ENCODE data around the gene SDK1. TPM values are rescaled to one million over a fixed set of nuclear protein-coding genes. Genes with fewer than 3 reads are reported as not detected.
A peak's percentile ranks its signal among the peaks of the same experiment; 100 is the strongest.

The SDK1 gene
- total and polyA plus RNA-seq, 8 donors: 1.6 to 11.2 (median 6.6) TPM

GRCh38 chr7:4074994-4075393, 773.9 kb downstream of the SDK1 start:
- TF ChIP-seq POLR2A (IDR thresholded peaks at IDR 0.05): no peak
- no peak for TF ChIP-seq EP300 (IDR thresholded peaks at IDR 0.05)
- no peak for TF ChIP-seq POLR2AphosphoS5 (IDR thresholded peaks at IDR 0.05)
- TF ChIP-seq CTCF (IDR thresholded peaks at IDR 0.05): no peak
- no peaks in the 10 kb centered on the region for H3K27me3 ChIP-seq
- no peak overlapping the region for H3K4me3 ChIP-seq
- peak in 1 of 2 donors; percentile 11 for DNase-seq
- WGBS, 5 donors: 90 to 97% (median 94%) methylated on average over 8 of the region's 8 CpGs
- H3K36me3 ChIP-seq: peaks cover 0 to 7% (median 6%) of the 10 kb centered on the region in 4 donors
- H3K27ac ChIP-seq: no peak overlapping the region
- H3K9me3 ChIP-seq: no peaks in the 10 kb centered on the region
- intact Hi-C loops (cut with DNase I; ENCODE audit: low total_unique reads): no loop called here
- H3K4me1 ChIP-seq: no peaks in the 10 kb centered on the region

- peaks cover 0 to 7% (median 6%) of the 10 kb centered on the region in 4 donors for H3K36me3 ChIP-seq
- no peak overlapping the region for H3K27ac ChIP-seq
- peak in 1 of 2 donors; percentile 7 for DNase-seq
- intact Hi-C loops (cut with DNase I; ENCODE audit: low total_unique reads): no loop called here
- no peak for TF ChIP-seq EP300 (IDR thresholded peaks at IDR 0.05)
- TF ChIP-seq POLR2AphosphoS5 (IDR thresholded peaks at IDR 0.05): no peak
- no peak for TF ChIP-seq CTCF (IDR thresholded peaks at IDR 0.05)
- TF ChIP-seq POLR2A (IDR thresholded peaks at IDR 0.05): no peak
- no peaks in the 10 kb centered on the region for H3K9me3 ChIP-seq
- WGBS, 5 donors: 88 to 96% (median 93%) methylated on average over 17 to 19 of the region's 19 CpGs
- H3K4me1 ChIP-seq: no peaks in the 10 kb centered on the region
- no peak overlapping the region for H3K4me3 ChIP-seq
- no peaks in the 10 kb centered on the region for H3K27me3 ChIP-seq
Measured at GRCh38 chr7:4076701-4077294, 775.7 kb downstream of the SDK1 start.

- H3K4me3 ChIP-seq: no peak overlapping the region
- peak in 1 of 2 donors; percentile 10 for DNase-seq
- no peaks in the 10 kb centered on the region for H3K9me3 ChIP-seq
- H3K4me1 ChIP-seq: no peaks in the 10 kb centered on the region
- peaks cover 0 to 7% (median 6%) of the 10 kb centered on the region in 4 donors for H3K36me3 ChIP-seq
- no peak overlapping the region for H3K27ac ChIP-seq
- no peaks in the 10 kb centered on the region for H3K27me3 ChIP-seq
- intact Hi-C loops (cut with DNase I; ENCODE audit: low total_unique reads): no loop called here
- TF ChIP-seq POLR2AphosphoS5 (IDR thresholded peaks at IDR 0.05) (no peak), POLR2A (IDR thresholded peaks at IDR 0.05) (no peak), EP300 (IDR thresholded peaks at IDR 0.05) (no peak), CTCF (IDR thresholded peaks at IDR 0.05) (no peak)
- WGBS, 5 donors: 95 to 98% (median 96%) methylated on average over 8 of the region's 8 CpGs
Measured at GRCh38 chr7:4077980-4078379, 776.9 kb downstream of the SDK1 start.

- DNase-seq: peak in 1 of 2 donors; percentile 5
- H3K36me3 ChIP-seq: peaks cover 0 to 7% (median 6%) of the 10 kb centered on the region in 4 donors
Measured at GRCh38 chr7:4078580-4078979, 777.5 kb downstream of the SDK1 start.

More at GRCh38 chr7:4078580-4078979, 777.5 kb downstream of the SDK1 start:
- Histone ChIP-seq H3K4me3 (no peak overlapping the region), H3K27me3 (no peaks in the 10 kb centered on the region), H3K27ac (no peak overlapping the region), H3K9me3 (no peaks in the 10 kb centered on the region), H3K4me1 (no peaks in the 10 kb centered on the region)
- no peak for TF ChIP-seq POLR2AphosphoS5 (IDR thresholded peaks at IDR 0.05)
- TF ChIP-seq EP300 (IDR thresholded peaks at IDR 0.05): no peak
- no peak for TF ChIP-seq POLR2A (IDR thresholded peaks at IDR 0.05)
- TF ChIP-seq CTCF (IDR thresholded peaks at IDR 0.05): no peak
- 80 to 92% (median 88%) methylated on average over 13 of the region's 13 CpGs for WGBS, 5 donors
- intact Hi-C loops (cut with DNase I; ENCODE audit: low total_unique reads): no loop called here
